SK-N-SH (cell line): ENCODE results near the gene TSPYL1. TPM values are rescaled to one million over a fixed set of nuclear protein-coding genes. Genes with fewer than 3 reads are reported as not detected.

Source experiments
- CTCF ChIA-PET: fragments of 300-600, 350-600 bp; formaldehyde crosslinking; extraction: SDS; loops from one replicate; lab custom pipeline; 2021; lab: Yijun Ruan, JAX
- POLR2A ChIA-PET: fragments of 350-600 bp; sonication (Branson Sonifier 250); formaldehyde crosslinking; extraction: SDS; loops from one replicate; lab custom pipeline; 2020; ENCODE audit warnings: antibody characterized with exemption, inconsistent platforms; lab: Yijun Ruan, JAX
- DNase-seq: peaks from one replicate; pipeline ENCODE4 v3.0.0; 2012
- H2AFZ ChIP-seq: fragments of 200-600 bp; sonication (generic); 2 replicates; pipeline ENCODE4 v1.8.1; 2016; ENCODE audit warnings: antibody characterized with exemption, mild to moderate bottlenecking, low read depth
- H3F3A ChIP-seq: fragments of 200-600 bp; sonication (generic); replicated peaks from 2 replicates; pipeline ENCODE3; 2016; ENCODE audit warnings: antibody characterized with exemption, mild to moderate bottlenecking; ENCODE audit not compliant: insufficient read depth
- H3K27ac ChIP-seq, 2 experiments: fragments of 200-500 bp in 1 of 2; fragments of 200-600 bp in 1 of 2; sonication (Bioruptor generic) in 1 of 2; sonication (generic), shearing (Covaris generic) in 1 of 2; 2 replicates each; pipeline versions ENCODE4 v1.5.1 to v1.6.1; 2014 to 2016; ENCODE audit warnings: low read depth in 2 of 2, inconsistent platforms in 1 of 2, low read length in 1 of 2, mild to moderate bottlenecking in 1 of 2, mixed read lengths in 1 of 2
- H3K27me3 ChIP-seq: fragments of 200-600 bp; sonication (generic), shearing (Covaris generic); 2 replicates; pipeline ENCODE4 v1.6.1; 2016; ENCODE audit warnings: mixed run types; ENCODE audit not compliant: insufficient read depth
- H3K36me3 ChIP-seq, 2 experiments: fragments of 200-500 bp in 1 of 2; fragments of 200-600 bp in 1 of 2; sonication (Bioruptor generic) in 1 of 2; sonication (generic) in 1 of 2; replicated peaks in 1 of 2; 2 replicates each; pipeline versions ENCODE3 to v1.5.1; 2014 to 2016; ENCODE audit warnings: low read length in 1 of 2, mild to moderate bottlenecking in 1 of 2; ENCODE audit not compliant: insufficient read depth in 2 of 2, control insufficient read depth in 1 of 2
- H3K4me1 ChIP-seq, 2 experiments: fragments of 200-500 bp in 1 of 2; fragments of 200-600 bp in 1 of 2; sonication (Bioruptor generic) in 1 of 2; sonication (generic), shearing (Covaris generic) in 1 of 2; 2 replicates each; pipeline versions ENCODE4 v1.5.1 to v1.6.1; 2014 to 2016; ENCODE audit warnings: low read depth in 1 of 2, low read length in 1 of 2, mixed run types in 1 of 2; ENCODE audit not compliant: insufficient read depth in 2 of 2, control insufficient read depth in 1 of 2
- H3K4me2 ChIP-seq: fragments of 200-600 bp; sonication (generic), shearing (Covaris generic); 2 replicates; pipeline ENCODE4 v1.6.1; 2017; ENCODE audit warnings: mixed run types
- H3K4me3 ChIP-seq, 2 experiments: fragments of 200-500 bp in 1 of 2; fragments of 200-600 bp in 1 of 2; sonication (Bioruptor generic) in 1 of 2; sonication (generic), shearing (Covaris generic) in 1 of 2; 2 replicates each; pipeline versions ENCODE4 v1.5.1 to v1.8.1; 2014 to 2016; ENCODE audit warnings: low read depth in 2 of 2, inconsistent platforms in 1 of 2, low read length in 1 of 2, mild to moderate bottlenecking in 1 of 2, mixed read lengths in 1 of 2, moderate library complexity in 1 of 2
- H3K79me2 ChIP-seq: fragments of 200-600 bp; sonication (generic); 2 replicates; pipeline ENCODE4 v1.8.1; 2017; ENCODE audit warnings: mild to moderate bottlenecking; ENCODE audit not compliant: insufficient read depth
- H3K9ac ChIP-seq: fragments of 200-600 bp; sonication (generic); 2 replicates; pipeline ENCODE4 v1.6.1; 2017; ENCODE audit warnings: mixed run types
- H3K9me2 ChIP-seq: fragments of 200-600 bp; sonication (generic); 2 replicates; pipeline ENCODE4 v1.6.1; 2017; ENCODE audit warnings: mixed run types
- H3K9me3 ChIP-seq: fragments of 200-600 bp; sonication (generic); 2 replicates; pipeline ENCODE4 v1.6.1; 2017; ENCODE audit warnings: mixed run types, mild to moderate bottlenecking, moderate library complexity
- H4K20me1 ChIP-seq: fragments of 200-600 bp; sonication (generic); 2 replicates; pipeline ENCODE4 v1.6.1; 2017; ENCODE audit warnings: mild to moderate bottlenecking, mixed run types; ENCODE audit not compliant: insufficient read depth
- CHD2 ChIP-seq: fragments of 150-350 bp; IDR thresholded peaks from 2 replicates; pipeline ENCODE4 v1.6.1; 2018; ENCODE audit warnings: low read length; ENCODE audit not compliant: partially characterized antibody
- EP300 ChIP-seq, 2 experiments: IDR thresholded peaks; 2 replicates each; pipeline versions ENCODE4 v1.4.0 to v1.6.1; 2012; ENCODE audit warnings: borderline replicate concordance in 1 of 2, low read depth in 1 of 2, low read length in 1 of 2
- EZH2phosphoT487 ChIP-seq: fragments of 200-600 bp; sonication (generic); IDR thresholded peaks from 2 replicates; pipeline ENCODE4 v1.6.1; 2017; ENCODE audit warnings: low read depth, mixed run types, mild to moderate bottlenecking, antibody characterized with exemption, moderate library complexity, borderline replicate concordance
- FOSL2 ChIP-seq: IDR thresholded peaks from 2 replicates; pipeline ENCODE4 v1.4.0; 2012; ENCODE audit warnings: low read depth, mild to moderate bottlenecking, moderate library complexity, borderline replicate concordance
- FOXM1 ChIP-seq: IDR thresholded peaks from 2 replicates; pipeline ENCODE4 v1.4.0; 2012; ENCODE audit warnings: low read depth, mild to moderate bottlenecking
- GATA2 ChIP-seq: sonication (generic); formaldehyde crosslinking; IDR thresholded peaks from 2 replicates; pipeline ENCODE4 v1.5.0; 2020; ENCODE audit warnings: mild to moderate bottlenecking, missing genetic modification reagents
- JUND ChIP-seq: IDR thresholded peaks from 2 replicates; pipeline ENCODE4 v1.4.0; 2012
- MEF2A ChIP-seq: IDR thresholded peaks from 2 replicates; pipeline ENCODE4 v1.4.0; 2012; ENCODE audit warnings: low read depth, borderline replicate concordance
- MXI1 ChIP-seq: IDR thresholded peaks from 2 replicates; pipeline ENCODE4 v1.6.1; 2012; ENCODE audit warnings: mild to moderate bottlenecking, low read depth, low read length, improper control_type of control experiment
- NRF1 ChIP-seq: IDR thresholded peaks from 2 replicates; pipeline ENCODE4 v1.6.1; 2012; ENCODE audit warnings: low read depth, mild to moderate bottlenecking, low read length
- PBX3 ChIP-seq: IDR thresholded peaks from 2 replicates; pipeline ENCODE4; 2012
- POLR2AphosphoS5 ChIP-seq: IDR thresholded peaks from 2 replicates; pipeline ENCODE4 v1.6.1; 2012; ENCODE audit warnings: low read depth, low read length
- RAD21 ChIP-seq: IDR thresholded peaks from 2 replicates; pipeline ENCODE4 v1.6.1; 2012; ENCODE audit warnings: mild to moderate bottlenecking, low read length
- RCOR1 ChIP-seq: fragments of 150-350 bp; IDR thresholded peaks from 2 replicates; pipeline ENCODE4 v1.6.1; 2017; ENCODE audit warnings: antibody characterized with exemption, low read length
- RFX5 ChIP-seq: IDR thresholded peaks from 2 replicates; pipeline ENCODE4 v1.6.1; 2012; ENCODE audit warnings: mild to moderate bottlenecking, improper control_type of control experiment, low read length
- SIN3A ChIP-seq: IDR thresholded peaks from 2 replicates; pipeline ENCODE4 v1.6.1; 2012; ENCODE audit warnings: low read depth, mild to moderate bottlenecking, low read length, moderate library complexity, borderline replicate concordance
- SMC3 ChIP-seq: IDR thresholded peaks from 2 replicates; pipeline ENCODE4 v1.6.1; 2012; ENCODE audit warnings: low read depth, low read length, improper control_type of control experiment
- TCF12 ChIP-seq: IDR thresholded peaks from 2 replicates; pipeline ENCODE4 v1.4.0; 2012
- TEAD4 ChIP-seq: IDR thresholded peaks from 2 replicates; pipeline ENCODE4 v1.4.0; 2012; ENCODE audit warnings: mild to moderate bottlenecking, borderline replicate concordance; ENCODE audit not compliant: insufficient read depth
- YY1 ChIP-seq: IDR thresholded peaks from 2 replicates; pipeline ENCODE4 v1.4.0; 2012; ENCODE audit warnings: low read depth, mild to moderate bottlenecking
- WGBS: methylation state at CpG from one replicate; pipeline ENCODE4 v1.1.6; 2017; ENCODE audit warnings: low lambda C conversion rate; 5-methylcytosine and 5-hydroxymethylcytosine counted together
- polyA plus RNA-seq, 3 experiments: library from polyadenylated mRNA; depleted of rRNA; stranded (reverse); fragments of >200 nt; gene quantifications; 2 replicates each; pipeline ENCODE4 v1.2.3, GENCODE V29; 2012
- TF ChIP-seq, protein P1 (sequence below): IDR thresholded peaks from 2 replicates; pipeline ENCODE4 v1.4.0; 2012; ENCODE audit warnings: low read depth, borderline replicate concordance
- TF ChIP-seq, protein P2 (sequence below): fragments of 150-350 bp; IDR thresholded peaks from 2 replicates; pipeline ENCODE4 v1.6.1; 2016; ENCODE audit warnings: mild to moderate bottlenecking, low read depth, low read length

Gene TSPYL1
- polyA plus RNA-seq, 1 of the 3 experiments (the other 2 are of a cell fraction) = 27.9 TPM

DNA sequence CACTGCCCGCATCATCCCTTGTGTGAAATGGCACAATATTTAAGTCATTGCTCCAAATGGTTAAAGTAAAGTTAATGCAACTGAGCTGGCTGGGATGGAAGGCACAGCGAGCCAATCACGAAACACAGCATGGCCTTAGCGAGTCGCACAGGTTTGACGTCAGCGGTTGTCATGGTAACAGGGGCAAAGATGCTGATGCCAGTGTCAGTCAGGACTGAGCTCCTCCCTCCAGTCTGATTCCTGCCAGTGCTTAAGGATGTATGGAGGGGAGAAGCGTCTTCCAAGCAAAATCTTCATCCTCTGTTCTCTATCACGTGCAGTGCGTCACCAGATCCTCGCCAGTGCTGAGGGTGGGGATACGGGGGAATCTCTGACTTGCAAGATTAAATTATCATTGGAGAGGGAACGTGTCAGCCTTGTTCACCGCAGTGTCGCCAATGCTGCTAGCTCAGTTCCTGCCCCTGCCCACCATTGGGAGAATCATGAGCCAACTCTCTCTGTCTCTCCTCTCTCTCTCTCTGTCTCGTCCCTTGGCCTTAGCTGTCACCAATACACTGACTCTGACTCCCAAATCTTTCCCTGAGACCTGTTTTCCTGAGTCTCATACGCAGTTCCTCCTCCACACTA, 50.3 kb downstream of the TSPYL1 start:
- Histone ChIP-seq H3K79me2 (no peaks in the 10 kb centered on the region), H3K4me2 (peak overlapping the region; percentile 84), H3K9ac (peak overlapping the region; percentile 59), H3K9me2 (no peaks in the 10 kb centered on the region), H3K9me3 (no peaks in the 10 kb centered on the region), H3K4me1 (peaks cover 3 to 10% of the 10 kb centered on the region in 2 experiments; a peak in 2 of 4 replicates), H4K20me1 (no peaks in the 10 kb centered on the region), H3K36me3 (no peaks in the 10 kb centered on the region), H3F3A (peaks cover 4% of the 10 kb centered on the region), H3K27me3 (no peaks in the 10 kb centered on the region), H3K4me3 (peak overlapping the region; percentile 64 to 71), H2AFZ (peak overlapping the region; percentile 94)
- 9% methylated on average over 16 of the region's 17 CpGs for WGBS
- POLR2A ChIA-PET = interaction anchor here (0.8 to 2.5 kb wide), 10 partner anchors 9 to 342 kb away, joined by 3 to 34 read pairs (median 4); partner anchors contain the start of genes NT5DC1, RWDD1, TSPYL1 and TSPYL4
- CTCF ChIA-PET = interaction anchor here (0.7 to 4.1 kb wide), 10 partner anchors 9 to 618 kb away, joined by 3 to 41 read pairs (median 4); partner anchors contain the start of gene TSPYL4
- TF ChIP-seq EZH2phosphoT487 (no peak), FOSL2 (no peak), TEAD4 (no peak), RAD21 (no peak), TCF12 (no peak), RFX5 (peak; percentile 100), GATA2 (CRISPR knock-in tag) (no peak), RCOR1 (peak; percentile 62; the same call in 1 of the 2 replicates), EP300 (IDR thresholded peaks at IDR 0.05; ENCODE audit: borderline replicate concordance in 1 of 2, low read depth in 1 of 2, low read length in 1 of 2) (0 out of 4 replicates have a peak, but pooled peaks of 1 of the 2 experiments have one; percentile 15), MEF2A (no peak), JUND (no peak), SIN3A (peak; percentile 63; the same call in 1 of the 2 replicates), SMC3 (no peak), YY1 (no peak), NRF1 (no peak), FOXM1 (no peak), CHD2 (peak; percentile 78), PBX3 (peak; percentile 99), POLR2AphosphoS5 (peak; percentile 89), MXI1 (peak; percentile 81)
- TF ChIP-seq, protein P1, sequence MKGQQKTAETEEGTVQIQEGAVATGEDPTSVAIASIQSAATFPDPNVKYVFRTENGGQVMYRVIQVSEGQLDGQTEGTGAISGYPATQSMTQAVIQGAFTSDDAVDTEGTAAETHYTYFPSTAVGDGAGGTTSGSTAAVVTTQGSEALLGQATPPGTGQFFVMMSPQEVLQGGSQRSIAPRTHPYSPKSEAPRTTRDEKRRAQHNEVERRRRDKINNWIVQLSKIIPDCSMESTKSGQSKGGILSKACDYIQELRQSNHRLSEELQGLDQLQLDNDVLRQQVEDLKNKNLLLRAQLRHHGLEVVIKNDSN = no peak; the same call in 1 of the 2 replicates
- TF ChIP-seq, protein P2, sequence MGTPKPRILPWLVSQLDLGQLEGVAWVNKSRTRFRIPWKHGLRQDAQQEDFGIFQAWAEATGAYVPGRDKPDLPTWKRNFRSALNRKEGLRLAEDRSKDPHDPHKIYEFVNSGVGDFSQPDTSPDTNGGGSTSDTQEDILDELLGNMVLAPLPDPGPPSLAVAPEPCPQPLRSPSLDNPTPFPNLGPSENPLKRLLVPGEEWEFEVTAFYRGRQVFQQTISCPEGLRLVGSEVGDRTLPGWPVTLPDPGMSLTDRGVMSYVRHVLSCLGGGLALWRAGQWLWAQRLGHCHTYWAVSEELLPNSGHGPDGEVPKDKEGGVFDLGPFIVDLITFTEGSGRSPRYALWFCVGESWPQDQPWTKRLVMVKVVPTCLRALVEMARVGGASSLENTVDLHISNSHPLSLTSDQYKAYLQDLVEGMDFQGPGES = peak; percentile 59
- TF ChIP-seq, all 33 proteins: peak for 9
- peak; percentile 84 for DNase-seq
- H3K27ac ChIP-seq = peak overlapping the region; percentile 71 to 89

Other genes with a start within 250 kb of the TSPYL1 start
- gene FRK, start 219.0 kb downstream of the TSPYL1 start, polyA plus RNA-seq (2012; rRNA removed) = under 0.01 and 0.02 TPM in 2 replicates
- 20.3 and 21.0 TPM in 2 replicates for gene NT5DC1, start 179.1 kb downstream of the TSPYL1 start, polyA plus RNA-seq (2012; rRNA removed)
- gene COL10A1, start 153.8 kb downstream of the TSPYL1 start, polyA plus RNA-seq (2012; rRNA removed) = 4.5 and 5.1 TPM in 2 replicates
- gene TSPYL4, start 25.9 kb downstream of the TSPYL1 start, polyA plus RNA-seq (2012; rRNA removed) = 29.1 and 44.5 TPM in 2 replicates
- gene DSE, start 91.0 kb upstream of the TSPYL1 start, polyA plus RNA-seq (2012; rRNA removed) = 12.7 and 17.4 TPM in 2 replicates
- 0.31 and 0.51 TPM in 2 replicates for gene CALHM6, start 181.4 kb upstream of the TSPYL1 start, polyA plus RNA-seq (2012; rRNA removed)
- 0.38 and 0.55 TPM in 2 replicates for gene CALHM5, start 231.7 kb upstream of the TSPYL1 start, polyA plus RNA-seq (2012; rRNA removed)